GM06990 (cell line): ENCODE data around the gene ABCA8.
"Not testable (repeated sequence)": the region's sequence is repeated elsewhere in the genome, so short reads cannot be mapped to it uniquely, and the experiment has no call there.

Source experiments
- DNase-seq: peaks from one replicate; pipeline ENCODE4 v3.0.0-alpha.2; 2011; ENCODE audit not compliant: insufficient read length; ENCODE audit errors: extremely low read depth
- H3K27me3 ChIP-seq: replicated peaks from 2 replicates; pipeline ENCODE4 v1.6.0; 2011; ENCODE audit warnings: low read length; ENCODE audit not compliant: control insufficient read depth, insufficient read depth
- H3K36me3 ChIP-seq: 2 replicates; pipeline ENCODE4 v1.5.1; 2011; ENCODE audit warnings: low read length; ENCODE audit not compliant: control insufficient read depth, insufficient read depth
- H3K4me3 ChIP-seq: replicated peaks from 2 replicates; pipeline ENCODE4 v1.5.1; 2011; ENCODE audit warnings: low read depth, mild to moderate bottlenecking, control low read depth, low read length
- TF ChIP-seq, protein P1 (sequence below): IDR thresholded peaks from 2 replicates; pipeline ENCODE4 v1.5.1; 2011; ENCODE audit warnings: low read length, control low read depth, mild to moderate bottlenecking, inconsistent platforms; ENCODE audit not compliant: insufficient read depth, poor library complexity, severe bottlenecking

ABCA8 gene, protein sequence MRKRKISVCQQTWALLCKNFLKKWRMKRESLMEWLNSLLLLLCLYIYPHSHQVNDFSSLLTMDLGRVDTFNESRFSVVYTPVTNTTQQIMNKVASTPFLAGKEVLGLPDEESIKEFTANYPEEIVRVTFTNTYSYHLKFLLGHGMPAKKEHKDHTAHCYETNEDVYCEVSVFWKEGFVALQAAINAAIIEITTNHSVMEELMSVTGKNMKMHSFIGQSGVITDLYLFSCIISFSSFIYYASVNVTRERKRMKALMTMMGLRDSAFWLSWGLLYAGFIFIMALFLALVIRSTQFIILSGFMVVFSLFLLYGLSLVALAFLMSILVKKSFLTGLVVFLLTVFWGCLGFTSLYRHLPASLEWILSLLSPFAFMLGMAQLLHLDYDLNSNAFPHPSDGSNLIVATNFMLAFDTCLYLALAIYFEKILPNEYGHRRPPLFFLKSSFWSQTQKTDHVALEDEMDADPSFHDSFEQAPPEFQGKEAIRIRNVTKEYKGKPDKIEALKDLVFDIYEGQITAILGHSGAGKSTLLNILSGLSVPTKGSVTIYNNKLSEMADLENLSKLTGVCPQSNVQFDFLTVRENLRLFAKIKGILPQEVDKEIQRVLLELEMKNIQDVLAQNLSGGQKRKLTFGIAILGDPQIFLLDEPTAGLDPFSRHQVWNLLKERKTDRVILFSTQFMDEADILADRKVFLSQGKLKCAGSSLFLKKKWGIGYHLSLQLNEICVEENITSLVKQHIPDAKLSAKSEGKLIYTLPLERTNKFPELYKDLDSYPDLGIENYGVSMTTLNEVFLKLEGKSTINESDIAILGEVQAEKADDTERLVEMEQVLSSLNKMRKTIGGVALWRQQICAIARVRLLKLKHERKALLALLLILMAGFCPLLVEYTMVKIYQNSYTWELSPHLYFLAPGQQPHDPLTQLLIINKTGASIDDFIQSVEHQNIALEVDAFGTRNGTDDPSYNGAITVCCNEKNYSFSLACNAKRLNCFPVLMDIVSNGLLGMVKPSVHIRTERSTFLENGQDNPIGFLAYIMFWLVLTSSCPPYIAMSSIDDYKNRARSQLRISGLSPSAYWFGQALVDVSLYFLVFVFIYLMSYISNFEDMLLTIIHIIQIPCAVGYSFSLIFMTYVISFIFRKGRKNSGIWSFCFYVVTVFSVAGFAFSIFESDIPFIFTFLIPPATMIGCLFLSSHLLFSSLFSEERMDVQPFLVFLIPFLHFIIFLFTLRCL (N-terminal part only)

DNA sequence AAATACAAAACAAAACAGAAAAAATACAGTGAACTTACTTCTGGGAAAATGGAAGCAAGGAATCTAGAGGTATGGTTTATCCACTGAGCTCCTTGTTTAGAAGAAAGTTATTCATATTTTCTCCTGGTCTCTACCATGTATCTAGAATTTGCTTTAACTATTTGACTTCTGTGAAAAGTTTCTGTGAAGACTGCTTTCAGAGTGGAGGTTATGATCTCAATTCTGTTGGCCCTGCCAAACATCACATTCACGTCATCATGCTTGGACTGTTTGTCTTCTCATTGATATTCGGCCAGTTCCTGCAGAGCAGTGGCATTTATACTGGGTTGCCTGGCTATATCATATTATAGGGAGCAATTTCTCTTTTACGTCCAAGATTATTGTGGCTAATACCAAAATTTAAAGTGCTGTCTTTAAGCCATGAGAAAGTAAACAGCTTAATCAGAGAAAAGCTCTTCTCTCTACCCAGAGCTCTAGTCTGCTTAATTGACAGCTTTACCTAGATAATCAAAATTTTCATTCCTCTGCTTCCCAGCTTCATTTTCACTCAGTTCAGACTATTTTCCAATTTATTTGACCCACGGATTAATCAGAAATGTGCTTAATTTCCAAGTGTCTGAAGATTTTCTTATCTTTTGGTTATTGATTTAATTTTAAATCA, at the start of gene ABCA8:
Gene ABCA8 (minus strand): TSS at position 212 of the 661 bp plus-strand sequence. CDS start 13,358 bp downstream, outside the sequence.
- H3K4me3 ChIP-seq, result no peak within 1 kb of the TSS
- TF ChIP-seq, protein P1, sequence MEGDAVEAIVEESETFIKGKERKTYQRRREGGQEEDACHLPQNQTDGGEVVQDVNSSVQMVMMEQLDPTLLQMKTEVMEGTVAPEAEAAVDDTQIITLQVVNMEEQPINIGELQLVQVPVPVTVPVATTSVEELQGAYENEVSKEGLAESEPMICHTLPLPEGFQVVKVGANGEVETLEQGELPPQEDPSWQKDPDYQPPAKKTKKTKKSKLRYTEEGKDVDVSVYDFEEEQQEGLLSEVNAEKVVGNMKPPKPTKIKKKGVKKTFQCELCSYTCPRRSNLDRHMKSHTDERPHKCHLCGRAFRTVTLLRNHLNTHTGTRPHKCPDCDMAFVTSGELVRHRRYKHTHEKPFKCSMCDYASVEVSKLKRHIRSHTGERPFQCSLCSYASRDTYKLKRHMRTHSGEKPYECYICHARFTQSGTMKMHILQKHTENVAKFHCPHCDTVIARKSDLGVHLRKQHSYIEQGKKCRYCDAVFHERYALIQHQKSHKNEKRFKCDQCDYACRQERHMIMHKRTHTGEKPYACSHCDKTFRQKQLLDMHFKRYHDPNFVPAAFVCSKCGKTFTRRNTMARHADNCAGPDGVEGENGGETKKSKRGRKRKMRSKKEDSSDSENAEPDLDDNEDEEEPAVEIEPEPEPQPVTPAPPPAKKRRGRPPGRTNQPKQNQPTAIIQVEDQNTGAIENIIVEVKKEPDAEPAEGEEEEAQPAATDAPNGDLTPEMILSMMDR, result no peak
- no peaks in the 10 kb centered on the region for H3K36me3 ChIP-seq
- DNase-seq, result no peak
- no peaks in the 10 kb centered on the region for H3K27me3 ChIP-seq

DNA sequence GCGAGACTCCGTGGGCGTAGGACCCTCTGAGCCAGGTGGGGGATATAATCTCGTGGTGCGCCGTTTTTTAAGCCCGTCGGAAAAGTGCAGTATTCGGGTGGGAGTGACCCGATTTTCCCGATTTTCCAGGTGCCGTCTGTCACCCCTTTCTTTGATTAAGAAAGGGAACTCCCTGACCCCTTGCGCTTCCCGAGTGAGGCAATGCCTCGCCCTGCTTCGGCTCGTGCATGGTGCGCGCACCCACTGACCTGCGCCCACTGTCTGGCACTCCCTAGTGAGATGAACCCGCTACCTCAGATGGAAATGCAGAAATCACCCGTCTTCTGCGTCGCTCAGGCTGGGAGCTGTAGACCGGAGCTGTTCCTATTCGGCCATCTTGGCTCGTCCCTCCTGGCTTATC, 49.6 kb upstream of the ABCA8 start:
- H3K36me3 ChIP-seq, DNase-seq, H3K4me3 ChIP-seq: not testable (repeated sequence)

DNA sequence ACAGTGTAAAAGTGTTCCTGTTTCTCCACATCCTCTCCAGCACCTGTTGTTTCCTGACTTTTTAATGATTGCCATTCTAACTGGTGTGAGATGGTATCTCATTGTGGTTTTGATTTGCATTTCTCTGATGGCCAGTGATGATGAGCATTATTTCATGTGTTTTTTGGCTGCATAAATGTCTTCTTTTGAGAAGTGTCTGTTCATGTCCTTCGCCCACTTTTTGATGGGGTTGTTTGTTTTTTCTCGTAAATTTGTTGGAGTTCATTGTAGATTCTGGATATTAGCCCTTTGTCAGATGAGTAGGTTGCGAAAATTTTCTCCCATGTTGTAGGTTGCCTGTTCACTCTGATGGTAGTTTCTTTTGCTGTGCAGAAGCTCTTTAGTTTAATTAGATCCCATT, 44.6 kb upstream of the ABCA8 start:
- not testable (repeated sequence) for DNase-seq, H3K4me3 ChIP-seq, H3K27me3 ChIP-seq, H3K36me3 ChIP-seq

More for the DNA sequence above, 49.6 kb upstream of the ABCA8 start:
- not testable (repeated sequence) for H3K27me3 ChIP-seq

DNA sequence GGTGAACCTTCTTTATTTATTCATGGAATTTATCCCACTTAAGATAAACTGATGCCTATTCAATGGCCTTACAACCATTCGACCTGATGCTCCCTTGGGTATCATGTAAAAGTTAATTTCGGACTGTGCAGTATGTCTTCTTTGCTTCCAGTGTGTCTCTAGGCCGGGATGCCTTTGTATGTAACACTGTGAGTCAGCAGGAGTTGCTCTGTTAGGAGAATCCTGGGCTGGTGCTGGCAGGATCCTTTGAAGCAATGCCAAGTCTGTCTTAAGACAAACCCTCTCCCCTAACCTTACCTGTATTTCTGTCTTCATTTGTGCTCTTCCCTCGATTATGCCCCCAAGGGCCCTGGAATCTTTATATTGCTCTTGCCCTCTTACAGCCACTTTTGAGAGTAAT, 37.9 kb upstream of the ABCA8 start:
- no peaks in the 10 kb centered on the region for H3K27me3 ChIP-seq
- no peak for DNase-seq
- TF ChIP-seq, protein P1, result no peak
- H3K4me3 ChIP-seq, result no peak overlapping the region
- H3K36me3 ChIP-seq, result no peaks in the 10 kb centered on the region

DNA sequence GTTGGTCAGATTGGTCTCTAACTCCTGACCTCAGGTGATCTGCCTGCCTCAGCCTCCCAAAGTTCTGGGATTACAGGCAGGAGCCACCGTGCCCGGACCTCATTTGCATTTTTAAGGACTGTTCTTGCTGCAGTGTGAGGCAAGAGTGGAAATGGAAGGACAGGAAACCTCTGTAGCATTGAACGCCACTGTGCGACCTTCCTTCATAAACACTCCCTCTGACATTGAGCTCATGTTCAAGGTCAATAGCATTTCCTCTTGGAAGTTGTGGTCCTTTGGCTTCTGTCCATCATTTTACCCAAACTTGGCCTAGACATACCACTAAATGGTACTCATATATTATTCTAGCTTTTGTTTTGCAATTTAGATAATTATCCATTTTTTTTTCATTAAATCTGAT, 32.8 kb upstream of the ABCA8 start:
- no peaks in the 10 kb centered on the region for H3K27me3 ChIP-seq
- H3K4me3 ChIP-seq, result no peak overlapping the region
- no peak for DNase-seq
- TF ChIP-seq, protein P1, result no peak
- no peaks in the 10 kb centered on the region for H3K36me3 ChIP-seq

DNA sequence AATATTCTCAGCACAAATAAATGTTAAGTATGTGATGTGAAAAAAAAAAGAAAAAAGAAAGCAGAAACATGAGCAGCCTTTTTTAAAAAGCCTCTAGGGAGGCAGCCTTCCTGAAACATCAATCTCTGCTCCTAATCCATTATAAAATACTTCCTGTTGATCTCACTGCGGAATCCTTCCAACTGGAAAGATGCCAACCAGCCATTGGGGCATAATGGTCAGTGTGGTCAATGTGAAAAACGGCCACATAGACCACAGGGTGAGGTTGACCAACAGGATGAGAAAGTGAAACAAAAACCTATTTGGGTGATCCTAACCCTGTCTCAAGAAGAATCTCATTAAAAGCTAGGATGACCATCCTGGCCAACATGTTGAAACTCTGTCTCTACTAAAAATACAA, 26.1 kb upstream of the ABCA8 start:
- Histone ChIP-seq H3K27me3 (no peaks in the 10 kb centered on the region), H3K4me3 (no peak overlapping the region), H3K36me3 (no peaks in the 10 kb centered on the region)
- TF ChIP-seq, protein P1, result no peak
- peak; percentile 9 for DNase-seq
